Spleen (tissue), 7 donors: ENCODE measurements around the gene TCOF1.

Source experiments
- CTCF ChIP-seq, 11 experiments: fragments of 200-600 bp in 7 of 11; fragments of 450-650 bp in 4 of 11; sonication (generic) in 4 of 11; IDR thresholded peaks in 8 of 11; conservative IDR thresholded peaks in 3 of 11; 1 replicate in 7 of 11; 2 replicates in 4 of 11; pipeline versions ENCODE4 v1.4.0 to v1.8.0; 2016 to 2021; ENCODE audit warnings: antibody characterized with exemption in 11 of 11, inconsistent platforms in 4 of 11, mild to moderate bottlenecking in 1 of 11
- POLR2AphosphoS5 ChIP-seq, 3 donors: sonication (generic); formaldehyde crosslinking; IDR thresholded peaks; one replicate each; pipeline ENCODE4 v1.5.1; 2017; ENCODE audit warnings: antibody characterized with exemption in 3 of 3
- donor health status: DM: no; HTN: no; CAD: no; lungs with moderate emphysema.
- donor health status: DM: no; HTN: no; CAD: no.
- donor health status: DM: no; HTN: no; CAD: no.

GRCh38 chr5:150352244-150353031 lies 5.1 kb upstream of the TCOF1 start:
- TF ChIP-seq CTCF (IDR thresholded peaks at IDR 0.05 in 8 of 11, conservative IDR thresholded peaks at IDR 0.05 in 3 of 11) (no peak), POLR2AphosphoS5 (IDR thresholded peaks at IDR 0.05) (no peak)
